Fibroblast of villous mesenchyme (primary cell): ENCODE measurements around the gene EVL. TPM values are rescaled to one million over a fixed set of nuclear protein-coding genes. Genes with fewer than 3 reads are reported as not detected.

ENCODE experiments used
- DNase-seq: peaks from one replicate; pipeline ENCODE4 v3.0.0-alpha.2; 2010; ENCODE audit warnings: low read depth
- H3K4me3 ChIP-seq: 2 replicates; pipeline ENCODE4 v1.5.1; 2011; ENCODE audit warnings: low read depth, mild to moderate bottlenecking, low read length
- total RNA-seq: library from RNA; depleted of rRNA; stranded (reverse); fragments of >200 nt; gene quantifications from 2 replicates; pipeline ENCODE4 v1.2.3, GENCODE V29; 2012
- TF ChIP-seq, protein P1 (sequence below): IDR thresholded peaks from 2 replicates; pipeline ENCODE4 v1.5.1; 2012; ENCODE audit warnings: low read depth, mild to moderate bottlenecking, low read length; ENCODE audit not compliant: insufficient read depth

Gene EVL
- total RNA-seq, 1 donor: 5.2 TPM

DNA sequence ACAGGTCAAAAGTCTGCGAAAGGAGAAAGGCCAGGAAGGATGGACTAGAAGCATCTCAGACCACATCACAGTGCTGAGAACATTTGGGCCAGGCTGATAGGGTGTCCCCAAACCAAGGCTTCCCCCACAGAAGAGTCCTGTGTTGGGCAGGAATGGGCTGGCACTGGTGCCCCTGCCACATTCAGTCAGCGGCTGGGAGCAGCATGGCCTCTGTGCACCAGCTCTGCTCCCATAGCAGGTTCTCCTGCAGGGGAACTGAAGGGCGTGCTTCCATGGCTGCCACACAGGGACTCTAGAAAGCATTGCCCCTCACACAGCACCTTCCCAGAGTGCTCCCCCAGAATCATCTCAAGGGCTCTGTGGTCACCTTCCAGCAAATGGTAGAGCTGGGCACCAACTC, 17.5 kb downstream of the EVL start:
- no peak for DNase-seq
- TF ChIP-seq, protein P1, sequence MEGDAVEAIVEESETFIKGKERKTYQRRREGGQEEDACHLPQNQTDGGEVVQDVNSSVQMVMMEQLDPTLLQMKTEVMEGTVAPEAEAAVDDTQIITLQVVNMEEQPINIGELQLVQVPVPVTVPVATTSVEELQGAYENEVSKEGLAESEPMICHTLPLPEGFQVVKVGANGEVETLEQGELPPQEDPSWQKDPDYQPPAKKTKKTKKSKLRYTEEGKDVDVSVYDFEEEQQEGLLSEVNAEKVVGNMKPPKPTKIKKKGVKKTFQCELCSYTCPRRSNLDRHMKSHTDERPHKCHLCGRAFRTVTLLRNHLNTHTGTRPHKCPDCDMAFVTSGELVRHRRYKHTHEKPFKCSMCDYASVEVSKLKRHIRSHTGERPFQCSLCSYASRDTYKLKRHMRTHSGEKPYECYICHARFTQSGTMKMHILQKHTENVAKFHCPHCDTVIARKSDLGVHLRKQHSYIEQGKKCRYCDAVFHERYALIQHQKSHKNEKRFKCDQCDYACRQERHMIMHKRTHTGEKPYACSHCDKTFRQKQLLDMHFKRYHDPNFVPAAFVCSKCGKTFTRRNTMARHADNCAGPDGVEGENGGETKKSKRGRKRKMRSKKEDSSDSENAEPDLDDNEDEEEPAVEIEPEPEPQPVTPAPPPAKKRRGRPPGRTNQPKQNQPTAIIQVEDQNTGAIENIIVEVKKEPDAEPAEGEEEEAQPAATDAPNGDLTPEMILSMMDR: no peak
- H3K4me3 ChIP-seq: no peak overlapping the region

DNA sequence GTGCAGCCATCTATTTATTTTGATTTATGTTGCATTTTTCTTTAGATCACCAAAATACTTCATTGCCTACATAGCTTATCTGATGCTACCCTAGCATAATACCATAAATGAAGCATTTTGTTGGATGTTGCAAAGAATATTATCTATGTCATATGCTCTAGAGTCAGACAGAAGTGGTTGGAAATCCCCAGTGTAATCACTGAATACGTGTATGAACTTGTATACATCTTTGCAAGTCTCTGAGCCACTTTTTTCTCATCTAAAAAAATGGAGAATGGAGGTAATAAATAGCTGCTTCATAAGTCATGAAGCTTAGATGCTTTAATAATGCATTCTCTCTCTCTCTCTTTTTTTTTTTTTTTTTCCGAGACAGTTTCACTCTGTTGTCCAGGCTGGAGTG, 18.5 kb downstream of the EVL start:
- no peak overlapping the region for H3K4me3 ChIP-seq
- DNase-seq: peak; percentile 56
- TF ChIP-seq, protein P1: no peak

DNA sequence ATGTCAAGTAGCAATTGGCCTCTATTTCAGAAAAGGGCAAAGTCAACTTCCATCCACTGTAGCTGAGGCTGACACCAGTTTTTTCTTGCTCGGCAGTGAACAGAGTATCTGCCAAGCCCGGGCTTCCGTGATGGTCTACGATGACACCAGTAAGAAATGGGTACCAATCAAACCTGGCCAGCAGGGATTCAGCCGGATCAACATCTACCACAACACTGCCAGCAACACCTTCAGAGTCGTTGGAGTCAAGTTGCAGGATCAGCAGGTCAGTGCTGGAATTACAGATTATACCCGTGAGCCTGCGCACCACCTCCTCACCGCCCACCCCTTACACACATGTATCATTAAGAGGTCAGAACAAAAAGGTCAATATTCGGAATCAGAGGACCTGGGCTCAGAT, 19.4 kb downstream of the EVL start:
- H3K4me3 ChIP-seq: no peak overlapping the region
- TF ChIP-seq, protein P1: no peak
- DNase-seq: no peak

DNA sequence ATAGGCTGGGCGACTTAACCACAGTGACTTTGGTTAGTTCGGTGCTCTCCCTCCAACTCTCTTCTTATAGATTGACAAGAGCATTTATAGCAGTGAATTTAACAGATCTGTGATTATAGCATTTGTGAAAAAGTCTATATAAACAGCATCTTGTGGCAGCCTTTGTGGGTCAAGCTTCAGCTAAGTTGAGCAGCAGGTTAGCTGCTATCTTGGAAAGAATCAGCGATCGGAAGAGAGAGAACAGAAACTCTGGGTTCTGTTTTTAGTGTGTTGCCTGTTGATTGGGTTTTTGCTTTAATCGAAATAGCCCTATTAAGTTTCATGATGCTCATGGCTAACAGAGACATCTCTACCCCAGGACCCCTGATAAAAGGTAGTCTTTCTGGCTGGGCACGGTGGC, 20.2 kb downstream of the EVL start:
- H3K4me3 ChIP-seq: no peak overlapping the region
- TF ChIP-seq, protein P1: no peak
- DNase-seq: no peak

DNA sequence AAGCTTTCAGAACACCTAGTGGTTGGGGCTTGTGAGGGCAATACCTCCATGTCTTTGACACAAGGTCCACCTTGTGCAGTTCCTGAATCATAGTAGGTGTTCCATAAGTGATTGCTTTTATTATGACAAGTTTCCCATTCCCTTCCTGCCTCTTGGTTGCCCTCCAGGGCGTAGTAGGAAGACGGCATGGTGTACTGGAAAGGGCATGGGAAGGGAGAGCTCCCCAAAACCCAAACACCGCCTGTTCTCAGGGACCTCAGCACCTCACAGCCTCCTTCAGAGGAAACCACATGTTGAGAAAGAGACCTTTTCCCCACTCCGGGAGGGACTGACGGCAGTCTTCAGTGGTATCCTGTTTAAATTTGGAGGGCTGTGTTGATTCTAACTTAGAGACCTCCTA, 21.1 kb downstream of the EVL start:
- no peak for DNase-seq
- TF ChIP-seq, protein P1: no peak
- no peak overlapping the region for H3K4me3 ChIP-seq

DNA sequence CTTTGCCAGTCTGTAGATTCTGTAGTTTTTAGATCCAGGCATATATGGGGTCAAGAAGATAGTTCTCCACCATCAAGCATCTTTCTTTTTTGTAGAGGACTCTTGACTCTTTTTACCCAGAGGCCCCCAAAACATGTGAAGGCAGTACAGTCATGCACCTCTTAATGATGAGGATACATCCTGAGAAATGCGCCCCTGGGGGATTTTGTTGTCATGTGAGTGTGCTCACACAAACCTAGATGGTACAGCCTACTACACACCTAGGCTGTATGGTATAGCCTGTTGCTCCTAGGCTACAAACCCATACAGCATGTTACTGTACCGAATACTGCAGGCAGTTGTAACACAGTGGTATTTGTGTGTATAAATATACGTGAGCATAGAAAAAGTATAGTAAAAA, 23.0 kb downstream of the EVL start:
- no peak for DNase-seq
- no peak overlapping the region for H3K4me3 ChIP-seq
- TF ChIP-seq, protein P1: no peak

DNA sequence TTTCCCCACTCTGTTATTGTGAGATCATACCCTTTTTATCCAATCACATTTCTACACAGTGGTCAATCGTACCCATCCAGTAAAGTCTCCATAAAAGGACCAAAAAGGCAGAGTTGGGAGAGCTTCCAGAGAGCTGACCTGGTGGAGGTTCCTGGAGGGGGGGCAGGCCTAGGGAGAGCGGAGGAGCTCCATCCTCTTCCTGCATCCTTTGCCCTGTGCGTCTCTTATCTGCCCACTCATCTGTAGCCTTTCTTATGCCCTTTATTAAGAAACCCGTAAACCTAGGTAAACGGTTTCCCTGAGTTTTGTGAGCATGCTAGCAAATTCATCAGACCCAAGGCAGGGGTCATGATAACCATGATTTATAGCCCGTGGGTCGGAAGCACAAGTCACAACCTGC, 26.2 kb downstream of the EVL start:
- no peak overlapping the region for H3K4me3 ChIP-seq
- DNase-seq: no peak
- TF ChIP-seq, protein P1: no peak
